ENCODE results near the gene HAUS6. TPM values are rescaled to one million over a fixed set of nuclear protein-coding genes. Genes with fewer than 3 reads are reported as not detected.

The HAUS6 gene
- total and polyA plus RNA-seq, 2 of the 13 experiments (the other 11 are each of a cell fraction or from before 2014, with no cell fraction given) = 9.8 to 31.1 TPM

DNA sequence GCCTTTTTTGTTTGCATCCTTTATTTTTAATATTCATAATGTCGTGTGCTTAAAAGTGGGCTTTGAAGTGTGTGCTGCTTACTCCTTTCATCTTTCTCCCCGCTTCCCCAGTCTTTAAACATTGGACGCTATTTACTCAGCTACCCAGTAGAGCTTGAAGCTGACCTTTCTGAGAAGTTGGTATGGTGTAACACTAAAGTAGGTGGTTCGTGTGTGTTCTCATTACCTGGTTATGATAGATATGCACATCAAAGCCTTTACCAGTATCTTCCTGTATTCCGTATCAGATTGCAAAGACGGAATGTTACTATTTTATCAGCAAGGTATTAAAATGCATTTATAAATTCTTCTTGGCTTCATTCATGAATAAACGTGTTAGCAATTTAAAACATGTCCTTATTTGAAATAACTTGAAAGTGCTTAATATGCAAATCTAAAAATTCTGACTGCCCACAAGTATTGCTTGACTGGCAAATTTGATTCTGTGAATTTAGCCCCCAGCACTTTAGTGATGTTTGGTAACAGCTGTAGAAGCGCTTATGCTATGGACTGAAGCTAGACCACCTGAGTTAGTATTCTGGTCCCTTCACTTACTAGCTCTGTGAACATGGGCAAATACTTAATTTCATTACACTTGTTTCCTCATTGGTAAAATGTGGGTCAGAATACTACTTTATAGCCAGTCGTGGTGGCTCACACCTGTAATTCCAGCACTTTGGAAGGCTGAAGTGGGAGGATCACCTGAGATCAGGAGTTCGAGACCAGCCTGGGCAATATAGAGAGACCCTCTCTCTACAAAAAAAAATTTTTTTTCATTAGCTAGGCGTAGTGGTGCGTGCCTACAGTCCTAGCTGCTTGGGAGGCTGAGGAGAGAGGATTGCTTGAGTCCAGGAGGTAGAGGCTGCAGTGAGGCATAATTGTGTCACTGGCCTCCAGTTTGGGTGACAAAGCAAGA is 51.8 kb downstream of the HAUS6 start (continued):
- TF ChIP-seq, protein P1, sequence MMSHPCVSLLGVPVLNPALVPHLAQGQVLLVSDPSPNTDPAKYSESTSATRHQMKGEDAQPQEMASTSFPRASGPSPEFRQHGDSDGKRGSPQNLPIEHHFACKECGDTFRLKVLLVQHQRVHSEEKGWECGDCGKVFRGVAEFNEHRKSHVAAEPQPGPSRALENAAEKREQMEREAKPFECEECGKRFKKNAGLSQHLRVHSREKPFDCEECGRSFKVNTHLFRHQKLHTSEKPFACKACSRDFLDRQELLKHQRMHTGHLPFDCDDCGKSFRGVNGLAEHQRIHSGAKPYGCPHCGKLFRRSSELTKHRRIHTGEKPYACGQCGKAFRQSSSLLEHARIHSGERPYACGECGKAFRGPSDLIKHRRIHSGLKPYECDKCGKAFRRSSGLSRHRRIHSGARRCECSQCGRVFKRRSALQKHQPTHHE (CRISPR knock-in tag; IDR thresholded peaks at IDR 0.05; ENCODE audit: borderline replicate concordance) = no peak
- TF ChIP-seq ZNF766 (CRISPR knock-in tag; IDR thresholded peaks at IDR 0.05; ENCODE audit: borderline replicate concordance) (no peak), BHLHE40 (IDR thresholded peaks at IDR 0.05; ENCODE audit: low read length) (no peak), NFRKB (IDR thresholded peaks at IDR 0.05) (no peak), ZNF562 (CRISPR knock-in tag; IDR thresholded peaks at IDR 0.05; ENCODE audit: borderline replicate concordance) (no peak), CBX5 (CRISPR knock-in tag; IDR thresholded peaks at IDR 0.05; ENCODE audit: borderline replicate concordance) (no peak), SOX5 (CRISPR knock-in tag; IDR thresholded peaks at IDR 0.05; ENCODE audit: borderline replicate concordance) (no peak), RCOR2 (CRISPR knock-in tag; IDR thresholded peaks at IDR 0.05) (no peak), ZNF761 (CRISPR knock-in tag; conservative IDR thresholded peaks at IDR 0.05) (no peak), ZNF549 (CRISPR knock-in tag; IDR thresholded peaks at IDR 0.05) (no peak), SKIL (CRISPR knock-in tag; IDR thresholded peaks at IDR 0.05; ENCODE audit: borderline replicate concordance) (no peak), TAF15 (IDR thresholded peaks at IDR 0.05; ENCODE audit: low read depth, low read length, poor library complexity, severe bottlenecking) (no peak), DDIT3 (CRISPR knock-in tag; IDR thresholded peaks at IDR 0.05) (no peak), KMT2A (CRISPR knock-in tag; IDR thresholded peaks at IDR 0.05) (0 out of 2 replicates have a peak, but pooled peaks have one; percentile 1), KDM4B (CRISPR knock-in tag; IDR thresholded peaks at IDR 0.05) (no peak), ZNF598 (CRISPR knock-in tag; IDR thresholded peaks at IDR 0.05; ENCODE audit: borderline replicate concordance) (no peak), MLX (CRISPR knock-in tag; IDR thresholded peaks at IDR 0.05) (no peak), RARG (CRISPR knock-in tag; IDR thresholded peaks at IDR 0.05; ENCODE audit: low read depth) (no peak), CREM (IDR thresholded peaks at IDR 0.05) (peak; percentile 39; the same call in 1 of the 2 replicates), CREM (CRISPR knock-in tag; IDR thresholded peaks at IDR 0.05) (no peak)
- TF ChIP-seq, protein P2, sequence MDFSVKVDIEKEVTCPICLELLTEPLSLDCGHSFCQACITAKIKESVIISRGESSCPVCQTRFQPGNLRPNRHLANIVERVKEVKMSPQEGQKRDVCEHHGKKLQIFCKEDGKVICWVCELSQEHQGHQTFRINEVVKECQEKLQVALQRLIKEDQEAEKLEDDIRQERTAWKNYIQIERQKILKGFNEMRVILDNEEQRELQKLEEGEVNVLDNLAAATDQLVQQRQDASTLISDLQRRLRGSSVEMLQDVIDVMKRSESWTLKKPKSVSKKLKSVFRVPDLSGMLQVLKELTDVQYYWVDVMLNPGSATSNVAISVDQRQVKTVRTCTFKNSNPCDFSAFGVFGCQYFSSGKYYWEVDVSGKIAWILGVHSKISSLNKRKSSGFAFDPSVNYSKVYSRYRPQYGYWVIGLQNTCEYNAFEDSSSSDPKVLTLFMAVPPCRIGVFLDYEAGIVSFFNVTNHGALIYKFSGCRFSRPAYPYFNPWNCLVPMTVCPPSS (IDR thresholded peaks at IDR 0.05) = no peak
- TF ChIP-seq, protein P3, sequence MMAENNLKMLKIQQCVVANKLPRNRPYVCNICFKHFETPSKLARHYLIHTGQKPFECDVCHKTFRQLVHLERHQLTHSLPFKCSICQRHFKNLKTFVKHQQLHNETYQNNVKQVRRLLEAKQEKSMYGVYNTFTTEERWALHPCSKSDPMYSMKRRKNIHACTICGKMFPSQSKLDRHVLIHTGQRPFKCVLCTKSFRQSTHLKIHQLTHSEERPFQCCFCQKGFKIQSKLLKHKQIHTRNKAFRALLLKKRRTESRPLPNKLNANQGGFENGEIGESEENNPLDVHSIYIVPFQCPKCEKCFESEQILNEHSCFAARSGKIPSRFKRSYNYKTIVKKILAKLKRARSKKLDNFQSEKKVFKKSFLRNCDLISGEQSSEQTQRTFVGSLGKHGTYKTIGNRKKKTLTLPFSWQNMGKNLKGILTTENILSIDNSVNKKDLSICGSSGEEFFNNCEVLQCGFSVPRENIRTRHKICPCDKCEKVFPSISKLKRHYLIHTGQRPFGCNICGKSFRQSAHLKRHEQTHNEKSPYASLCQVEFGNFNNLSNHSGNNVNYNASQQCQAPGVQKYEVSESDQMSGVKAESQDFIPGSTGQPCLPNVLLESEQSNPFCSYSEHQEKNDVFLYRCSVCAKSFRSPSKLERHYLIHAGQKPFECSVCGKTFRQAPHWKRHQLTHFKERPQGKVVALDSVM (CRISPR knock-in tag; IDR thresholded peaks at IDR 0.05) = peak; percentile 82

Measured in HepG2 (cell line).